NT2/D1 (cell line): ENCODE measurements around the gene DNAJB9.

ENCODE experiments used
- YY1 ChIP-seq: IDR thresholded peaks from 2 replicates; pipeline ENCODE4 v1.6.1; 2011; ENCODE audit not compliant: insufficient read length, insufficient read depth
- ZNF274 ChIP-seq: IDR thresholded peaks from 2 replicates; pipeline ENCODE4 v1.6.1; 2011; ENCODE audit warnings: mild to moderate bottlenecking, low read depth, low read length

- TF ChIP-seq YY1 (no peak), ZNF274 (no peak)
These were observed 23.1 kb downstream of the DNAJB9 start for GRCh38 chr7:108592646-108593201.
